ENCODE data around the gene ITGAX. TPM values are rescaled to one million over a fixed set of nuclear protein-coding genes. Genes with fewer than 3 reads are reported as not detected.

The ITGAX gene
- total and polyA plus RNA-seq, 2 experiments from 2014 or later: not detected

- Mint-ChIP-seq H3K36me3 (ENCODE audit: low read depth) (no peaks in the 10 kb centered on the region), H3K27ac (no peak overlapping the region), H3K27me3 (ENCODE audit: insufficient read depth, low read depth, poor library complexity) (peaks cover 2% of the 10 kb centered on the region), H3K4me1 (no peaks in the 10 kb centered on the region), H3K4me3 (no peak overlapping the region), H3K9me3 (peaks cover 12% of the 10 kb centered on the region; the same call in 1 of the 3 replicates)
- Histone ChIP-seq H4K20me1 (replicated peaks; ENCODE audit: insufficient read depth) (no peaks in the 10 kb centered on the region), H3K79me2 (replicated peaks; ENCODE audit: insufficient read depth) (no peaks in the 10 kb centered on the region), H3F3A (replicated peaks; ENCODE audit: low read depth) (no peaks in the 10 kb centered on the region), H3K27me3 (ENCODE audit: insufficient read depth) (no peaks in the 10 kb centered on the region), H3K4me3 (no peak overlapping the region), H3K36me3 (ENCODE audit: insufficient read depth) (no peaks in the 10 kb centered on the region), H3K4me1 (ENCODE audit: insufficient read depth) (no peaks in the 10 kb centered on the region), H3K9me2 (ENCODE audit: insufficient read depth) (no peaks in the 10 kb centered on the region), H2AFZ (no peak overlapping the region), H3K4me2 (no peak overlapping the region), H3K27ac (ENCODE audit: low read depth) (no peak overlapping the region)
- TF ChIP-seq EZH2 (IDR thresholded peaks at IDR 0.05; ENCODE audit: low read depth, unreplicated experiment) (no peak), ETS1 (IDR thresholded peaks at IDR 0.05) (no peak)
- ATAC-seq: no peak
- DNase-seq (ENCODE audit: low spot score): no peak
Measured at GRCh38 chr16:31402687-31403086, 47.7 kb downstream of the ITGAX start.

- Histone ChIP-seq H2AFZ (no peak overlapping the region), H3K36me3 (ENCODE audit: insufficient read depth) (no peaks in the 10 kb centered on the region), H3F3A (replicated peaks; ENCODE audit: low read depth) (no peaks in the 10 kb centered on the region), H4K20me1 (replicated peaks; ENCODE audit: insufficient read depth) (no peaks in the 10 kb centered on the region), H3K4me3 (no peak overlapping the region), H3K4me1 (ENCODE audit: insufficient read depth) (no peaks in the 10 kb centered on the region), H3K79me2 (replicated peaks; ENCODE audit: insufficient read depth) (no peaks in the 10 kb centered on the region), H3K27ac (ENCODE audit: low read depth) (no peak overlapping the region), H3K4me2 (no peak overlapping the region), H3K27me3 (ENCODE audit: insufficient read depth) (no peaks in the 10 kb centered on the region), H3K9me2 (ENCODE audit: insufficient read depth) (no peaks in the 10 kb centered on the region)
- H3K36me3 Mint-ChIP-seq (ENCODE audit: low read depth): no peaks in the 10 kb centered on the region
- H3K4me1 Mint-ChIP-seq: no peaks in the 10 kb centered on the region
- H3K27ac Mint-ChIP-seq: no peak overlapping the region
- H3K9me3 Mint-ChIP-seq: peaks cover 9% of the 10 kb centered on the region; the same call in 1 of the 3 replicates
- DNase-seq (ENCODE audit: low spot score) (no peak), ATAC-seq (no peak)
- no peak overlapping the region for H3K4me3 Mint-ChIP-seq
- H3K27me3 Mint-ChIP-seq (ENCODE audit: insufficient read depth, low read depth, poor library complexity): peaks cover 2% of the 10 kb centered on the region
- no peak for TF ChIP-seq ZNF331 (CRISPR knock-in tag; IDR thresholded peaks at IDR 0.05; ENCODE audit: low read depth)
- no peak for TF ChIP-seq NANOG (IDR thresholded peaks at IDR 0.05; ENCODE audit: borderline replicate concordance)
- TF ChIP-seq CREB1 (CRISPR knock-in tag; IDR thresholded peaks at IDR 0.05; ENCODE audit: low read depth): no peak
- TF ChIP-seq ZNF462 (CRISPR knock-in tag; IDR thresholded peaks at IDR 0.05): no peak
- no peak for TF ChIP-seq POLR2AphosphoS5 (IDR thresholded peaks at IDR 0.05; ENCODE audit: low read depth)
- no peak for TF ChIP-seq CTCF (conservative IDR thresholded peaks at IDR 0.05; ENCODE audit: low read depth in 2 of 2)
Measured at GRCh38 chr16:31403590-31404352, 48.8 kb downstream of the ITGAX start.

Data from GM23338 (cell line).